CD4-positive, CD25-positive, alpha-beta regulatory T cell (primary cell): Measurements from ENCODE around the gene PLEKHM3. TPM values are rescaled to one million over a fixed set of nuclear protein-coding genes. Genes with fewer than 3 reads are reported as not detected.

Experiments
- ATAC-seq, 2 donors: fragments of 150-1000 bp; cut with Tn5 transposase; one replicate each; pipeline ENCODE4 v1.10.0; 2021; ENCODE audit warnings: low read depth in 2 of 2, moderate number of reproducible peaks in 2 of 2, moderate library complexity in 1 of 2
- DNase-seq, 3 donors: peaks; one replicate each; pipeline versions ENCODE4 v3.0.0 to v3.0.0-alpha.2; 2012 to 2022; ENCODE audit warnings: mixed read lengths in 1 of 3
- H3K27ac ChIP-seq: one replicate; pipeline ENCODE4 v1.7.0; 2013; ENCODE audit warnings: mild to moderate bottlenecking, low read length; ENCODE audit not compliant: insufficient read depth, poor library complexity, severe bottlenecking
- H3K27me3 ChIP-seq: one replicate; pipeline ENCODE4 v1.7.0; 2013; ENCODE audit warnings: low read length; ENCODE audit not compliant: control insufficient read depth, insufficient read depth
- H3K36me3 ChIP-seq: one replicate; pipeline ENCODE4 v1.7.0; 2013; ENCODE audit warnings: mild to moderate bottlenecking, low read length, moderate library complexity; ENCODE audit not compliant: control insufficient read depth, insufficient read depth
- H3K4me1 ChIP-seq: 2 replicates; pipeline ENCODE4 v1.7.0; 2013; ENCODE audit warnings: mild to moderate bottlenecking, low read length; ENCODE audit not compliant: insufficient read depth, control insufficient read depth, poor library complexity, severe bottlenecking
- H3K4me3 ChIP-seq: one replicate; pipeline ENCODE4 v1.7.0; 2013; ENCODE audit warnings: low read depth, mild to moderate bottlenecking, low read length, moderate library complexity
- H3K9me3 ChIP-seq, 2 experiments: 1 replicate in 1 of 2; 2 replicates in 1 of 2; pipeline ENCODE4 v1.7.0; 2013; ENCODE audit warnings: low read length in 2 of 2, mild to moderate bottlenecking in 1 of 2, moderate library complexity in 1 of 2; ENCODE audit not compliant: control insufficient read depth in 2 of 2
- H3K27ac Mint-ChIP-seq, 3 donors: one replicate each; pipeline ENCODE4 v1.8.0; 2020 to 2022; ENCODE audit warnings: mild to moderate bottlenecking in 3 of 3, mixed read lengths in 3 of 3, moderate library complexity in 2 of 3
- H3K27me3 Mint-ChIP-seq: one replicate; pipeline ENCODE4 v1.8.0; 2022; ENCODE audit warnings: mild to moderate bottlenecking, mixed read lengths
- H3K36me3 Mint-ChIP-seq: one replicate; pipeline ENCODE4 v1.8.0; 2020; ENCODE audit warnings: mixed read lengths
- H3K4me1 Mint-ChIP-seq, 4 donors: one replicate each; pipeline ENCODE4 v1.8.0; 2020 to 2022; ENCODE audit warnings: mixed read lengths in 4 of 4, mild to moderate bottlenecking in 1 of 4
- H3K4me3 Mint-ChIP-seq, 4 donors: one replicate each; pipeline ENCODE4 v1.8.0; 2020 to 2022; ENCODE audit warnings: mild to moderate bottlenecking in 4 of 4, mixed read lengths in 4 of 4, moderate library complexity in 3 of 4
- H3K9me3 Mint-ChIP-seq, 7 donors: one replicate each; pipeline ENCODE4 v1.8.0; 2020 to 2022; ENCODE audit warnings: mixed read lengths in 7 of 7, mild to moderate bottlenecking in 3 of 7, moderate library complexity in 2 of 7
- polyA plus RNA-seq, 4 donors: library from polyadenylated mRNA; unstranded; fragments of 300-500 nt; fragmentation: Illumina TruSeq; gene quantifications; one replicate each; pipeline ENCODE4 v1.2.3, GENCODE V29; 2021
- total RNA-seq: library from RNA; stranded (reverse); gene quantifications from one replicate; pipeline ENCODE4 v1.2.3, GENCODE V29; 2022

Gene PLEKHM3
- total and polyA plus RNA-seq, 5 donors from 2014 or later, result 2.7 to 15.1 (median 3.4) TPM

DNA sequence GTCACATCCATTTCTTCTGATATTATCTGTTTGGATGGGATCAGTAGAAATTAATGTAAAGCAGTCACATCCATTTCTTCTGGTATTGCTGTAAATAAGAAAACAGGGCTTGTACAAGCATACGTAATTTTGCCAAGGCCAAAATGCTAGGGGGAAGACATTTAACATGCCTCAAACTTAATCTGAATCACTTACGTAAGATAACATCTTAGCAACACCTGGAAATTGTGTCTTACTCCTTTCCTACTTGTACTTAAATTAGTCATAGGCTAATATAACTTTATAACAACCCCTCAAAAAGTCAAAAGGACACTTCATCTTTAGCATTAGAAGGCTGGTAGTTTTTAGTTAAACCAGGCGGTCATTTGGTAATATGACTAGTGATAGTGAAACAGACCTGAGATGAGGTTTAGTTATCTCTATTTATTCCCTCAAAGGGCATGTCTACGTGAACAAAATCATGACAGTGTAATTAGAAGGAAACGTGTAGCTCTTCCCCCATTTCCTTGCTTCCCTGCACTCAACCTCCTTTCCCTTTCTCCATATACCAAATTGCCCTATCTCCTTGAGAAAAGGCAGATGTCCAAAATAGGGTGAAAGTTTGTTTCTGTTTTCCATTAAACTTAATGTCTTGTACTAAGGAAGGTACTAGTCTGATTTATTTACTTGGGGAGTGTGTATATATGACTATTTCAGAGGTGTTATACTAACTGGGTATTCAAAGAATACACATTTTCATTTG, 156.3 kb downstream of the PLEKHM3 start:
- Mint-ChIP-seq H3K27me3 (no peaks in the 10 kb centered on the region), H3K9me3 (peaks cover 0 to 1% (median 0%) of the 10 kb centered on the region in 7 donors), H3K4me3 (no peak overlapping the region), H3K27ac (no peak overlapping the region), H3K36me3 (no peaks in the 10 kb centered on the region), H3K4me1 (peaks cover 0 to 6% (median 0%) of the 10 kb centered on the region in 4 donors)
- no peak for DNase-seq
- Histone ChIP-seq H3K27me3 (no peaks in the 10 kb centered on the region), H3K4me3 (no peak overlapping the region), H3K36me3 (no peaks in the 10 kb centered on the region), H3K27ac (no peak overlapping the region), H3K9me3 (no peaks in the 10 kb centered on the region), H3K4me1 (no peaks in the 10 kb centered on the region)
- ATAC-seq, result no peak

DNA sequence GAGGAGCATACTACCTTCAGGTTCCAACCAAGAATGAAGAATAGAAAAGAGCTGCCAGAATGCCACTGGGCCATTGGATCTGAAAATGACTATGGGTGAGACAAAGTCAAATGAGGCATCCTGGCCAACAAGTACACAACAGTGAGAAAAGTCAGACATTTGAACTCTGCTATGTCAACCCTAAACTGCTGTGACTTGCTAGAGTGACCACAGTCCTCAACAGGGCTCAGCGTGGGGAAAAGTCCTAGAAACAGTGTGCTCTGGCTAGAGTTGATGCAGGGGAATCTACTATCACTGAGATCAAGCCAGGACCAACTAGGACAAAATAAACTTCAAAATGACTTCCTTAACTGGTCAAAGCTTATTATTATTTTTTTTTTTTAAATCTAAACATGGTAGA, 157.4 kb downstream of the PLEKHM3 start:
- peaks cover 0 to 4% (median 0%) of the 10 kb centered on the region in 4 donors for H3K4me1 Mint-ChIP-seq
- no peak overlapping the region for H3K4me3 ChIP-seq
- no peaks in the 10 kb centered on the region for H3K4me1 ChIP-seq
- H3K27me3 ChIP-seq, result no peaks in the 10 kb centered on the region
- no peak overlapping the region for H3K27ac Mint-ChIP-seq
- DNase-seq, result no peak
- ATAC-seq, result no peak
- no peak overlapping the region for H3K27ac ChIP-seq
- H3K9me3 Mint-ChIP-seq, result peaks cover 0 to 1% (median 0%) of the 10 kb centered on the region in 7 donors
- no peaks in the 10 kb centered on the region for H3K36me3 Mint-ChIP-seq
- no peak overlapping the region for H3K4me3 Mint-ChIP-seq
- no peaks in the 10 kb centered on the region for H3K27me3 Mint-ChIP-seq
- H3K9me3 ChIP-seq, result no peaks in the 10 kb centered on the region
- H3K36me3 ChIP-seq, result no peaks in the 10 kb centered on the region

DNA sequence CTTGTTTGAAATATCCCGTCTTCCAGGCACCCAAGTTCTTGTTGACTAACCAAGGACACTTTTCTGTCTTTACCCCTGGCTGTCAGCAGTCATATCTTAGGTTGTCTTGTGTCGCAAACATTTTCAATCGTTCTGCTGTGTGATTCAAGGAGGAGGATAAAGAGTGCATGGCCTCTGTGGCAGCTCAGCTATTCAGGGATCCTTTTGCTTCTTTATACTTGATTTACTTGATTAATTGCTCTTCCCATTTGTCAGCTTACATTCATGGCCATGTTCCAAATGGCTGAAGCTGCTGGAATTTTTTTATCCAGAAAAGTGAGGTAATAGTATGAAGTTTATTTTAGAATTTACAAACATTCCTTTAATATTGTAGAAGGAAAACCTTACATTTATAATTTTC, 158.3 kb downstream of the PLEKHM3 start:
- H3K4me3 Mint-ChIP-seq, result no peak overlapping the region
- Histone ChIP-seq H3K9me3 (no peaks in the 10 kb centered on the region), H3K4me1 (no peaks in the 10 kb centered on the region), H3K36me3 (no peaks in the 10 kb centered on the region), H3K27me3 (no peaks in the 10 kb centered on the region), H3K27ac (no peak overlapping the region), H3K4me3 (no peak overlapping the region)
- no peaks in the 10 kb centered on the region for H3K36me3 Mint-ChIP-seq
- H3K27me3 Mint-ChIP-seq, result no peaks in the 10 kb centered on the region
- peaks cover 0 to 3% (median 0%) of the 10 kb centered on the region in 4 donors for H3K4me1 Mint-ChIP-seq
- no peak for DNase-seq
- no peak for ATAC-seq
- no peak overlapping the region for H3K27ac Mint-ChIP-seq
- H3K9me3 Mint-ChIP-seq, result peaks cover 0 to 1% (median 0%) of the 10 kb centered on the region in 7 donors

DNA sequence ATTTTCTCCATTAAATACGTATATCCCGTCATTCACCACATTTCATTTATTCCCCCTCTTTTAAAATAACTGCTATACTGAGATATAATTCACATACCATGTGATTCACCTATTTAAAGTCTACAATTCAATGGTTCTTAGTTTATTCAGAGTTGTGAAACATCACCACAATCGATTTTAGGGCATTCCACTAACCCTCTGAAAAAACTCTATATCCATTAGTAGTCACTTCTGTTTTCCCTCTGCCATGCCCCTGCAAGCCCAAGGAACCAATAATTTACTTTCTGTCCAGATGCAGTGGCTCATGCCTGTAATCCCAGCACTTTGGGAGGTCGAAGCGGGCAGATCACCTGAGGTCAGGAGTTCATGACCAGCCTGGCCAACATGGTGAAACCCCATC, 160.1 kb downstream of the PLEKHM3 start:
- no peaks in the 10 kb centered on the region for H3K4me1 ChIP-seq
- no peak overlapping the region for H3K4me3 Mint-ChIP-seq
- H3K36me3 ChIP-seq, result peaks cover 4% of the 10 kb centered on the region
- DNase-seq (no peak), ATAC-seq (no peak)
- H3K36me3 Mint-ChIP-seq, result peaks cover 11% of the 10 kb centered on the region
- no peaks in the 10 kb centered on the region for H3K27me3 ChIP-seq
- no peak overlapping the region for H3K27ac ChIP-seq
- no peaks in the 10 kb centered on the region for H3K4me1 Mint-ChIP-seq
- H3K4me3 ChIP-seq, result no peak overlapping the region
- H3K9me3 Mint-ChIP-seq, result peaks cover 0 to 1% (median 0%) of the 10 kb centered on the region in 7 donors
- no peaks in the 10 kb centered on the region for H3K27me3 Mint-ChIP-seq
- H3K9me3 ChIP-seq, result no peaks in the 10 kb centered on the region
- no peak overlapping the region for H3K27ac Mint-ChIP-seq

DNA sequence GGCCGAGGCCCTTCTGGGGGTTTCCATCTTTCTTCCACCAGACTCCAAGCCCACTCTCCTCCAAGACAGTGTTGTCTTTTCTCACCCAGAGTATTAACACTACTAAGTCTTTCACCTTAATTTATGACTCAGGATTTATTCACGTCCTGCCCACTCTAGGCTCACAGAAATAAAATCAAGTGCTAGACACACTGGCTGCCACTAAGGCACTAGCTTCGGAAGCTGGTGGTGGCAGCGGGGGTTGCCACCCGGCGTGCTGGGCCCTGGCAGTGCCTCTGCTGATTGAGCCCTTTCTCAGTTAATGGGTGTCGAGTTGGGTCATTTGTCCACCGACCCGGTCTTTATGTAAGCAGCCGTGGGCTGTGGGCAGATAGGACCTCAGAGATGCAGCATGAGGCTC, 162.0 kb downstream of the PLEKHM3 start:
- ATAC-seq, result no peak
- no peaks in the 10 kb centered on the region for H3K27me3 Mint-ChIP-seq
- Histone ChIP-seq H3K27ac (no peak overlapping the region), H3K4me1 (no peaks in the 10 kb centered on the region), H3K27me3 (no peaks in the 10 kb centered on the region), H3K4me3 (no peak overlapping the region), H3K9me3 (no peaks in the 10 kb centered on the region), H3K36me3 (peaks cover 4% of the 10 kb centered on the region)
- H3K27ac Mint-ChIP-seq, result no peak overlapping the region
- DNase-seq, result no peak
- no peak overlapping the region for H3K4me3 Mint-ChIP-seq
- H3K36me3 Mint-ChIP-seq, result peaks cover 15% of the 10 kb centered on the region
- peaks cover 0 to 1% (median 0%) of the 10 kb centered on the region in 7 donors for H3K9me3 Mint-ChIP-seq
- H3K4me1 Mint-ChIP-seq, result no peaks in the 10 kb centered on the region

DNA sequence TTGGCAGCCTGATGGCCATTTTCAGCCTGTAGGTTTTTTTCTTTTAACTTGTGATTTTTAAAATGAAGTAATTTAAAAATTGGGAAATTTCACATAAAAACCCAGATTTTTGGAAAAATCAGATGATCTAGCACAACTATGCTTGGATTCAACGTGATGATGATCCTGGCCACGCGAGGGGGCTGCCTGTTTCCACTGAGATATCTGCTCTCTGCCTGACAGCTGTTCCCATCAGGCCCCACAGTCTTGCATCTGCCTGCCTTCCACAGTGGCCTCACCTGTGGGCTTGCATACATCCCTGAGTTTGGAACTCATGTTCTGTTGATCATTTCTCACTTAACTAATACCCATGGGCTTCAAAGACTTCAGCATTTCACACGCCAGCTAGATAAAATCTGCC, 163.5 kb downstream of the PLEKHM3 start:
- H3K27me3 ChIP-seq, result no peaks in the 10 kb centered on the region
- no peak overlapping the region for H3K4me3 ChIP-seq
- Mint-ChIP-seq H3K36me3 (peaks cover 19% of the 10 kb centered on the region), H3K27me3 (no peaks in the 10 kb centered on the region), H3K27ac (no peak overlapping the region), H3K9me3 (peaks cover 0 to 1% (median 0%) of the 10 kb centered on the region in 7 donors), H3K4me1 (peaks cover 0 to 5% (median 0%) of the 10 kb centered on the region in 4 donors), H3K4me3 (no peak overlapping the region)
- peaks cover 4% of the 10 kb centered on the region for H3K36me3 ChIP-seq
- ATAC-seq (no peak), DNase-seq (no peak)
- no peaks in the 10 kb centered on the region for H3K9me3 ChIP-seq
- H3K4me1 ChIP-seq, result no peaks in the 10 kb centered on the region
- H3K27ac ChIP-seq, result no peak overlapping the region

DNA sequence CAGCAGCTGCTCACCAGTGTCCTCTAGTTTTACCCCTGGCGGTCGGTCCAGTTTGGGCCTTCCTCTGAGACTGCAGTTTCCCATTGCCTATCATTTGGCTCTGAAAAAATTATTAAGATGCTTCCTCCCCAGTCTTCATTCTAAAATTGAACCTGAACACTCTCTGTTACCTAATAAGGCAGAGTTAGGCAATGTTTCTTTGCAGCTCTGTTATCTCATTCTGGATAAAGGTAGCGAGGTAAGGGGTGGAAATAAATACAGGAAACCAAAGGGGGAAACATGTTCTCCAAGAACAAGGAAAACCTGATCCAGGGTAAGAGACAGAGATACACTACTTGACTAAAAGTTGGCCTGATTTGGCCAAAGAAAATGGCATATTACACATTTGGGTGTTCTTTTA, 164.6 kb downstream of the PLEKHM3 start:
- ATAC-seq, result no peak

DNA sequence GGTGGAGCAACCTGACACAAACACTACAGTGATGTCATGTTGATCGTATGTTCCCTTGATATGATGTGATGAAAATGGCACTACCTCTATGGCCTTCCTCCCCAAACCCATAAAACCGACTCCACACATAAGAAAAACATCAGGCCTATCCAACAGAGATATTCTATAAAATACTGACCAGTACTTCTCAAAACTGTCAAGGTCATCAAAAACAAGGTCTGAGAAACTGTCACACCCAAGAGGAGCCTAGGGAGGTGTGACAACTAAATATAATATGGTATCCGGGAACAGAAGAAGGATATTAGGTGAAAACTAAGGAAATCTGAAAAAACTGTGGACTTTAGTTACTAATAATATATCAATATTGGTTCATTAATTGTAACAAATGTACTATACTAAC, 169.7 kb downstream of the PLEKHM3 start:
- H3K27me3 Mint-ChIP-seq, result no peaks in the 10 kb centered on the region
- Histone ChIP-seq H3K36me3 (peaks cover 4% of the 10 kb centered on the region), H3K27me3 (no peaks in the 10 kb centered on the region), H3K4me3 (no peak overlapping the region), H3K27ac (no peak overlapping the region), H3K4me1 (no peaks in the 10 kb centered on the region), H3K9me3 (no peaks in the 10 kb centered on the region)
- no peaks in the 10 kb centered on the region for H3K9me3 Mint-ChIP-seq
- H3K27ac Mint-ChIP-seq, result peak overlapping the region in 1 of 3 donors; percentile 7
- DNase-seq, result no peak
- no peak for ATAC-seq
- no peak overlapping the region for H3K4me3 Mint-ChIP-seq
- H3K36me3 Mint-ChIP-seq, result peaks cover 24% of the 10 kb centered on the region
- peaks cover 0 to 5% (median 0%) of the 10 kb centered on the region in 4 donors for H3K4me1 Mint-ChIP-seq

More for the DNA sequence above, 164.6 kb downstream of the PLEKHM3 start:
- H3K27ac Mint-ChIP-seq, result no peak overlapping the region
- no peak overlapping the region for H3K4me3 Mint-ChIP-seq
- H3K27me3 Mint-ChIP-seq, result no peaks in the 10 kb centered on the region
- no peak overlapping the region for H3K4me3 ChIP-seq
- H3K4me1 Mint-ChIP-seq, result peaks cover 0 to 5% (median 0%) of the 10 kb centered on the region in 4 donors
- peaks cover 4% of the 10 kb centered on the region for H3K36me3 ChIP-seq
- no peaks in the 10 kb centered on the region for H3K4me1 ChIP-seq
- no peaks in the 10 kb centered on the region for H3K27me3 ChIP-seq
- peaks cover 24% of the 10 kb centered on the region for H3K36me3 Mint-ChIP-seq
- no peaks in the 10 kb centered on the region for H3K9me3 ChIP-seq
- no peak overlapping the region for H3K27ac ChIP-seq
- H3K9me3 Mint-ChIP-seq, result peaks cover 0 to 1% (median 0%) of the 10 kb centered on the region in 7 donors
- DNase-seq, result no peak
